HG03575 (cell line): Measurements from ENCODE around the gene DKK3.
"Not testable (repeated sequence)": the region's sequence is repeated elsewhere in the genome, so short reads cannot be mapped to it uniquely, and the experiment has no call there.

Experiments used
- ATAC-seq: cut with Tn5 transposase; IDR thresholded peaks from one replicate; pipeline ENCODE4 v1.9.1; 2021; ENCODE audit not compliant: unreplicated experiment, insufficient number of reproducible peaks, low FRiP score; ENCODE audit errors: extremely low read depth

DKK3 gene

DNA sequence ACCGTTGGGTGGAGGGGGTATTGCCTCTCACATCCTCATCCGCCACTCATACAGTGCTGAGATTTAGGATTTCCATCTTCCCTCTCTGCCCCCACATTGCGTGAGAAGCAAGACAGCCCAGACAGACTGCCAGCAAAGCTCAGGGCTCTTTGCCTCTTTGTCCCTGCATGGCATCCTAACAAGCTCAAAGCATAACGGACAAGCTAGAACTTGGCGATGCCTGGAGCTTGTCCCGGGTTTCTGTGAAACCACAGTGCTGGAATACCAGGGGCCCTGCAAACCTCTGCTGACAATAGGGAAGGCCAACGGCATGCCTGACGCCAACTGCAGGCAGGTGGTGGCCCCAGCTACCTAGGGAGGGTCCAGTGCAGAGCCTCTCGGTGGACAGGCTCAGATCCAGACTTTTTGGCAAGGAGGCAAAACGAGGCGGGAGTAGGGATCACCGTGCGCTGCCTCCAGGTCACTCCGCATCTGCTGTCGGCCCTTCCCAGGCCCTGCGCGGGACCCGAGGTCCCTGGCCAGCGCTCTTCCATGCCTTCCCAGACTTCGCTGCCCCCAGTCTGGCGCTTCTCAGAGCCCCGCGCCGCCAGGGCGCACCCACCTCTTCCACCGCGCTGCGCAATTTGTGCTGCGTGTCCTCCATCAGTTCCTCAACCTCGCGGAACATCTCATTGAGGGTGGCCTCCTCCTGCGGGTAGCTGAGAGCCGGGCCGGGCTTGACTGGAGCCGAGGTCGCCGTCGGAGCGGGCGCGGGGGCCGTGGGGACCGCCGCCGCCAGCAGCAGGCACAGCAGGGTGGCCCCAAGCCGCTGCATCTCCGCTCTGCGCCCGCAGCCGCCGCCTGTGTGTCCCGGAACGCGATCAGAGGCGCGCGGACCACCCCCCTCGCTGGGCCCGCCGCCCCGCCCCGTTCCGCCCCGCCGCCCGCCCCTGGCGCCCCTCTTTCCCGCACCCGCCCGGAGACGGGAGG, at the start of gene DKK3:
Gene DKK3, minus strand, starts transcription at position 858 of the 969 bp plus-strand sequence. Its CDS starts 44 bp downstream, at position 814.
- ATAC-seq = no peak

DNA sequence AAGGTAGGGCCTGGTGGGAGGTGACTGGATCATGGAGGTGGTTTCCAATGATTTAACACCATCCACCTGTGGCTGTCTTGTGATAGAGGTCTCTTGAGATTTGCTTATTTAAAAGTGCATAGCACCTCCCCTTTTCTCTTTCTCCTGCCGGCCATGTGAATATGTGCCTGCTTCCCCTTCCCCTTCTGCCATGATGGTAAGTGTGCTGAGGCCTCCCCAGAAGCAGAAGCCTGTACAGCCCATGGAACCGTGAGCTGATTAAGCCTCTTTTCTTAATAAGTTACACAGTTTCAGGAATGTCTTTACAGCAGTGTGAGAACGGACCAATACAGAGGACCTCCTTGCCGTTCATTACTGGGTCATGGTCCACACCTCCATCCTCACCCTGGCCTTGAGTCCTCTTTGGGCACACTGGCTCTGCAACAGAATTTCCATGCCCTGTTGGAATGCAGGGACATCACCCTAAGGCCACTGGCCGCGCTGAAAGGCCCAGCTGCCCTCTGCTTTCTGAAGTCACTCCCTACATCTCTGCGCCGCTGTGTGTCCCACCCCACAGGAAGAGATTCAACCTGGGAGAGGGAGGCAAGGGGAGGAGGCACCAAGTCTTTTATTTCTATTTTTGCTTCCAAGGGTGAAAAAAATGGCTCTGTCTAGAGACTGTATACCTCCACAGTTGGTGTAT, 49.0 kb upstream of the DKK3 start:
- ATAC-seq = no peak

DNA sequence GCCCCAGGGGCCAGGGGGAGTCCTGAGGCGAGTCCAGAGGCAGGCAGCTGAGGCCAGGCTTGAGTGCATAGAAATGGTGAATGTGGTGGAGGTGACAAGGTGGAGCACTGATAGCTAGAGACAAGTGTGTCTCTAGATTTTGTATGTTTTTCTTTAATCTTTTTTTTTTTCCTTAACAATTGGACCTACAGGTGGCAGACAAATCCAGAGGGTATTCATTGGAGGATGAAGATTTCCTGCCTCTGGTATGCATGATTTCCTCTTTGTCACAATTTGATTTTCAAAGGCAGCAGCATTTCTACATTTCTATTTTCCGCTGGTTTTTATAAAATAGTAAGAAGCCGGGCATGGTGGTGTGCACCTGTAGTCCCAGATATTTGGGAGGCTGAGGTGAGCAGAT, 47.7 kb upstream of the DKK3 start:
- no peak for ATAC-seq

GRCh38 chr11:12053606-12054361, 45.4 kb upstream of the DKK3 start:
- ATAC-seq = no peak

GRCh38 chr11:12052676-12053605, 44.5 kb upstream of the DKK3 start:
- no peak for ATAC-seq

DNA sequence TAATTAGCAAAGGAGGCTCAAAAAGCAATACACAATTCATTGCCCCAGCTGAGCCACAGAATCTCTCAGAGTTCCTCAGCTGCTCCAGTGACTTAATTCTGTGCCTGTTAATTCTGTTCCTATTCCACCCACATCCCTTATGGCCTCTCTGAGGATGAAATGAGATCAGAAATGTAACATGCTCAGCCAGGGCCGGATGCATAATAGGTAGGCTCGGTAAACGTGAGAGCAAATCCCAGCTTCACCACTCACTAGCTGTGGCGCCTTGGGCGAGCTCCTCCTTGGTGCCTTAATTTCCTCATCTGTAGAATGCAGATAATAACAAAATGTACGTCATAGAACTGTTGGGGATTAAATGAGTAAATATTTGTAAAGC, 42.8 kb upstream of the DKK3 start:
- ATAC-seq = no peak

GRCh38 chr11:12050470-12051286, 42.3 kb upstream of the DKK3 start:
- no peak for ATAC-seq

DNA sequence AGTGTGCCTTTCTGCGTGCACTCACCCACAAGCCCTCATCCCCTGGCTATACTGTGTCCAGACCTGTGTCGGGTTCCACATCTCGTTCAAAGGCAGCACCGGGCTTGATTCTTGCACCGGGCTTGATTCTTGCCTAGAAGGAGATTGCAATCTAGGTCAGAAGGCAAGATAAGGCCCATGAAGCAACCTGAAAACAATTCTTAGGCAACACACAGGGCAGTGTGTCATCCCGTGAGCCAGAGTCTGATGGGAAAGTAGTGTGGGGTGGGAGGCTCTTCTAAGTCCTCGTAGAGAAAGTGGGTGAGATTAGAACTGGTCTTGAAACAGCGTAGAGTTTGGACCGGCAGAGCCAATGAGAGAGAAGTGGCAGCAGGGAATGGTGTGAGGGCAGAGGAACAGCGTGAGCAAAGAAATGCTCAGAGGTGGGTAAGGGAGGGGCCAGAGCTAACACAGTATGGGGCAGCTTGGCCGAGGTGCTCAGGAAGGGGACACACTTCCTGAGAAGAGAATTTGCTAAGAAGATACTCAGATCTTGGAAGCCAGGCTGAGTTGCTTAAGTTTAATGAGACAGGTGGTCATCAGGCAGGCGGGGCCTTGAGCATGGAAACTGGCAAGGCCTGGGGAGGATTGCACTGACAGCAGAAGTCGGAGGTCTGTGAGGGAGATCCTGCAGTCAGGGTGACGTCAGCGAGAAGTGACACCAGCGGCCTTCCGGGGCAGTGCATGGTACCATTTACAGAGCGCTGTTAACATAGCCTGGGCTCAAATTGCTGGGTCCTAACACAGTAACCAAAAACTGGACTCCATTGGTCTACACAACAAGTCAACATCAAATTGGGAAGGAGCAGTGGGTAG, 40.7 kb upstream of the DKK3 start:
- ATAC-seq = no peak

DNA sequence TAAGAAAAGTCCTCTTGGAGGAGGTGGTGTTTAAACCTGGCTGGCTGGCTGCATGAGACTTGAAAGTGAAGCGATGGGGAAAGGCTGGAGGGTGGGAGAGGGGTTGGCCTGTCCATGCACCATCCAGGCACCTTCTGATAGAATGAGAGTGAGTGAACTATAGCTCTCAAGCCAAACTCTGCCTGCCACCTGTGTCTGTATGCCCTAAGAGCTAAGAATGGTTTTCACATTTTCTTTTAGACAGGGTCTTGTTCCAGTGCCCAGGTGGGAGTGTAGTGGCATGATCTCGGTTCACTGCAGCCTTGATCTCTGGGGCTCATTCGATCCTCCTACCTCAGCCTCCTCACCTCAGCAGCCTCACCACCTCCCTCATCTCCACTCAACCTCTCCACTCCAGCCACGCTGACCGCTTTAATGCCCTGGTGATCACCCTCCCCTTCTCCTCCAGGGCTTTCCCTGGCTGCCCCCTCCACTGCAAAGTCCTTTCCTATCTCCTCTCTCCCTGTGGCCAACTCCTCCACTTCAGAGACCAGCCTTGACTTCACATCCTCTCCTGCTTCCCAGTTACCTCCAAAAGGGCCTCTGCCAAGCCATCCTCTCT, 38.3 kb upstream of the DKK3 start:
- no peak for ATAC-seq

- ATAC-seq = no peak
Observed at GRCh38 chr11:12045914-12046635, 37.6 kb upstream of the DKK3 start.

- ATAC-seq = no peak
Observed at GRCh38 chr11:12044799-12045198, 36.4 kb upstream of the DKK3 start.

DNA sequence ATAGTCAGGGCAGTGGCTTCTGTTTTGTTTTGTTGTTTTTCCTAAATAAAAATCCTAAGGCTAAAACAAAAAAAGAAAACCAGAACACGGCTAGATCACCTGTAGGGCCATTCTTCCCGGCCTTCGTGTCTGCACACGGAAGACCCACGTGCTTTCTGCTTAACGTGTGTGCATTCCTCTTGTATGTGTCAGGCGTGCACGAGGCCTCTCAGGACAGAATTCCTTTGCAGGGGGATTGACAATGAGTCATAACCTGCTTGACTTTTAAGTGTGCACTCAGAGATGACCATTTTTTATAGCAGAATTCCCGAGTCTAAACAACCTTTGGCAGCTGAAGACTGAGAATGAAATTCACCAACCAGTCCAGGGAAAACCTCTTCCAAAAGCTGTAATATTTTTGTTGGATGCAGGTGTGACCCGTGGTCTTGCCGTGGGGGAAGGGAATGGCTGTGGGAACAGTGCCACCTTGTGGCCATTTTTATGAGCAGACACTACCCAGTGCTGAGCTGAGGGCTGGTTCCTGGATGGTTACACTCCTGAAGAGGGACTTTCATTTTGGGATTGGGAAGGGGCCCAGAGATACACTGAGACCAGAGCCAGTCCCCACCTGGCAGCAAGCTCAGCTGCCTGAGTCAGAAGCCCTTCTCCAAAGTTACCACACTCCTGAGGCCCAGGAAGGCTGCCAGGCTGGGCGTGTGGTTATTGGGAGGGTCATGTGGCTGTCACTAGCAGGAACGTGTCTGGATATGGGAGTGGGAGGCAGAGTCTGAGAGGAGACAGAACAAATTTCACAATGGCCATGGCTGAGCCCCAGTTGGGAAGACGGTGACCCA, 35.7 kb upstream of the DKK3 start:
- ATAC-seq = no peak

DNA sequence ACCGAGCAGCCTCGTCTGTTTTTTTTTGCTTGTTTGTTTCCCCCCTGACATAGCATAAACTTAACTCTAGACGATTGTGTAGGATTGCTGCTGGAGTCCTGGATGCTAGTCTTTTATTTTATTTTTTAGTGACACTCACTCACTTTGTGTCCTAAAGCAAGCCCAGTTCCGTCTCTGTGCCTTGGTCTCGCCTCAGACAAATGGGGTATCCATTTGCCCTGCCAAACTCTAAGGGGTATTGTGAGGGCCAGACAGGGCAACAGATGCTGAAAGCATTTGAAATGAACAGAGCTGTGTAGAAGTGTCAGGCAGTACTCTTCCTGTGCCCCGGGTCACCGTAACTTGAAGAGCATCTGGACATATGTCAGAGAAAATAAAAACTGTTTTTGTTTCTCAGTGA, 34.8 kb upstream of the DKK3 start:
- no peak for ATAC-seq

DNA sequence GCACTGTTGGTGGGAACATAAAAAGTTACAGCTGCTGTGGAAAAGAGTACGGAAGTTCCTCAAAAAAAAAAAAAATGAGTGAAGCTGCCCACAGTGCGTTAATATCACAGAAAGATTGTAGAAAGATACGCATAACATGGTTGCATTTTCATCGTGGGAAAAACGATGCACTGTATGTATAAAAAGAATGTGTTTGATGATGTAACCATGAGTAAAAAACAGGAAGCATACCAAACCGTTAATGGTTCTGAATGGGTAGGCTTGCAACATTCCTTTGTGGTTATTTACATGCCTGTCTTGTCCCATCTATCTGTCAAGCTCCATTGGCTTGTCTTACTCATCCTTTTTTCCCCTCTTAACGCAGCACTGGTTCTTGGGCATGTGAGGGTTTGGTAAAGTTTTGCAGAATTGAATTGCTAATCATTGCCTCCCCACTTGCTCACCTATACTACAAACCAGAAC, 33.8 kb upstream of the DKK3 start:
- ATAC-seq = no peak

DNA sequence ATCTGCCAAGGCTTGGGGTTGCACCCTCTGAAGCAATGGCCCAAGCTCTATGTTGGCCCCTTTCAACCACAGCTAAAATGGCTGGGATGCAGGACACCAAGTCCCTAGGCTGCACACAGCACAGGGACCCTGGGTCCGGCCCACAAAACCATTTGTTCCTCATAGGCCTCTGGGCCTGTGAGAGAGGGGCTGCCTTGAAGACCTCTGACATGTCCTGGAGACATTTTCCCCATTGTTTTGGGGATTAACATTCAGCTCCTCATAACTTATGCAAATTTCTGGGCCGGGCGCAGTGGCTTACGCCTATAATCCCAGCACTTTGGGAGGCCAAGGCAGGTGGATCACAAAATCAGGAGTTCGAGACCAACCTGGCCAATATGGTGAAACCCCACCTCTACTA, 32.3 kb upstream of the DKK3 start:
- ATAC-seq = not testable (repeated sequence)
